HG03103 (cell line): ENCODE measurements around the gene ITGA11.

ENCODE experiments used
- ATAC-seq: cut with Tn5 transposase; IDR thresholded peaks from one replicate; pipeline ENCODE4 v1.9.1; 2021; ENCODE audit warnings: low read depth; ENCODE audit not compliant: unreplicated experiment

Gene ITGA11

GRCh38 chr15:68317281-68318007 is 114.5 kb downstream of the ITGA11 start:
- ATAC-seq = no peak

- ATAC-seq = no peak
Observed at GRCh38 chr15:68316061-68316804, 115.7 kb downstream of the ITGA11 start.

GRCh38 chr15:68315495-68316031 is 116.4 kb downstream of the ITGA11 start:
- ATAC-seq = no peak

GRCh38 chr15:68315035-68315434 is 116.9 kb downstream of the ITGA11 start:
- ATAC-seq = no peak

- no peak for ATAC-seq
Observed at GRCh38 chr15:68314563-68314962, 117.4 kb downstream of the ITGA11 start.

- no peak for ATAC-seq
Observed at GRCh38 chr15:68313501-68314410, 118.2 kb downstream of the ITGA11 start.

- ATAC-seq = no peak
Observed at GRCh38 chr15:68312701-68313204, 119.2 kb downstream of the ITGA11 start.

GRCh38 chr15:68311859-68312557 is 120.0 kb downstream of the ITGA11 start:
- ATAC-seq = no peak

- no peak for ATAC-seq
Observed at GRCh38 chr15:68311464-68311835, 120.5 kb downstream of the ITGA11 start.

- ATAC-seq = no peak
Observed at GRCh38 chr15:68310804-68311463, 121.0 kb downstream of the ITGA11 start.

GRCh38 chr15:68310178-68310803 is 121.7 kb downstream of the ITGA11 start:
- ATAC-seq = no peak

GRCh38 chr15:68309024-68309423 is 122.9 kb downstream of the ITGA11 start:
- no peak for ATAC-seq

- no peak for ATAC-seq
Observed at GRCh38 chr15:68307131-68307928, 124.6 kb downstream of the ITGA11 start.

- ATAC-seq = no peak
Observed at GRCh38 chr15:68305420-68305871, 126.5 kb downstream of the ITGA11 start.

- ATAC-seq = no peak
Observed at GRCh38 chr15:68304589-68305337, 127.2 kb downstream of the ITGA11 start.

- no peak for ATAC-seq
Observed at GRCh38 chr15:68303560-68304436, 128.2 kb downstream of the ITGA11 start.
